ENCODE results near the gene NKD2. TPM values are rescaled to one million over a fixed set of nuclear protein-coding genes. Genes with fewer than 3 reads are reported as not detected.
A peak's percentile ranks its signal among the peaks of the same experiment; 100 is the strongest.

Gene NKD2
- total RNA-seq, 3 donors from 2014 or later (not counting 1 experiment from before 2014, with no cell fraction given): not detected

DNA sequence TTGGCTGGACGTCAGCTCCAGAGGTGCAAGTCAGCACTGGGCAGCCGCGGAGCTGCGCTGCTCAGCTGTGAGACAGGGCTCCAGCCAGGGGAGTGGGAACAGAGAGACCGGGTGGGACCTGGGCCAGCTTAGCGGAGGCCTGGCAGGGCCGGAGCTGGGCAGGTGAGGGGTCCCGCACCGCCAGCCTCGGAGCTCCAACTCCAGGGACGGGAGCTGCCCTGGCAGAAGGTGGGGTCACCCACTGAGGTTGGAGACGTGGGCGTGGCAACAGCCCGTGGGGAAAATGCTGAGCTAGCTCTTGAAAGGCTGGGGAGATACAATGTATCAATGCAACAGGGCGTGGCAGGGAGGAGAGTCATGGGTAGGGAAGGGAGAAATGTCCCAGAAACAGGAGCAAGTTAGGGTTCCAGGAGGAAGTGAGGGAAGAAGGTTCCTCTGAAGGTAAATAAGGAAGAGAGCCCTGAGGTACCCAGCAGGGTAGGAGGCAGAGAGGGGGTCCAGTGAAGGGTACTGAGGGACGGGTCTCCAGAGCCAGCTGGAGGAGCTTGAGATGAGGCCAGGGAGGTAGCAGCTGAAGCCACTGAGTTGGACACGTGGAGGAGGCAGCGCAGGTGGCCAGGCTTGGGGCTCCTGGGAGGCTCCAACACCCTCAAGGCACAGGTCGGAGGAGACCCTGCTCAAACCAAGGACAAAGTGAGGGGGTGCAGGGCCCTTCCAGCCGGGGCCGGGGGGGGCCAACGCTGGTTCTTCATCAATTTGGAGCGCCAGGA is 736 bp upstream of the NKD2 start:
- TF ChIP-seq, protein P1, sequence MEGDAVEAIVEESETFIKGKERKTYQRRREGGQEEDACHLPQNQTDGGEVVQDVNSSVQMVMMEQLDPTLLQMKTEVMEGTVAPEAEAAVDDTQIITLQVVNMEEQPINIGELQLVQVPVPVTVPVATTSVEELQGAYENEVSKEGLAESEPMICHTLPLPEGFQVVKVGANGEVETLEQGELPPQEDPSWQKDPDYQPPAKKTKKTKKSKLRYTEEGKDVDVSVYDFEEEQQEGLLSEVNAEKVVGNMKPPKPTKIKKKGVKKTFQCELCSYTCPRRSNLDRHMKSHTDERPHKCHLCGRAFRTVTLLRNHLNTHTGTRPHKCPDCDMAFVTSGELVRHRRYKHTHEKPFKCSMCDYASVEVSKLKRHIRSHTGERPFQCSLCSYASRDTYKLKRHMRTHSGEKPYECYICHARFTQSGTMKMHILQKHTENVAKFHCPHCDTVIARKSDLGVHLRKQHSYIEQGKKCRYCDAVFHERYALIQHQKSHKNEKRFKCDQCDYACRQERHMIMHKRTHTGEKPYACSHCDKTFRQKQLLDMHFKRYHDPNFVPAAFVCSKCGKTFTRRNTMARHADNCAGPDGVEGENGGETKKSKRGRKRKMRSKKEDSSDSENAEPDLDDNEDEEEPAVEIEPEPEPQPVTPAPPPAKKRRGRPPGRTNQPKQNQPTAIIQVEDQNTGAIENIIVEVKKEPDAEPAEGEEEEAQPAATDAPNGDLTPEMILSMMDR (IDR thresholded peaks at IDR 0.05): no peak
- Mint-ChIP-seq H3K4me3 (peak overlapping the region; percentile 81), H3K27me3 (ENCODE audit: low read depth in 2 of 2) (peaks cover 44% of the 10 kb centered on the region in 2 donors), H3K36me3 (no peaks in the 10 kb centered on the region), H3K4me1 (peaks cover 0 to 20% of the 10 kb centered on the region in 2 donors), H3K27ac (peak overlapping the region in 1 of 2 donors; percentile 29), H3K9me3 (no peaks in the 10 kb centered on the region)
- ATAC-seq: no peak
- no peak overlapping the region for H3K27ac ChIP-seq (ENCODE audit: low read length)
- H3K27me3 ChIP-seq (ENCODE audit: control insufficient read depth, insufficient read depth, low read length): peaks cover 27% of the 10 kb centered on the region
- DNase-seq: no peak
- peaks cover 18% of the 10 kb centered on the region for H3K4me1 ChIP-seq (ENCODE audit: control insufficient read depth, insufficient read depth, low read length)
- H3K36me3 ChIP-seq (ENCODE audit: control insufficient read depth, insufficient read depth, low read length): no peaks in the 10 kb centered on the region
- no peaks in the 10 kb centered on the region for H3K9me3 ChIP-seq (ENCODE audit: control insufficient read depth, insufficient read depth, low read length)
- 70% methylated on average over 23 of the region's 23 CpGs for WGBS (ENCODE audit: insufficient coverage)
- H3K4me3 ChIP-seq (ENCODE audit: low read length): no peak overlapping the region
- intact Hi-C loops (cut with micrococcal nuclease): loop anchor here (5.0 to 10.0 kb wide), 2 partner anchors 46 to 137 kb away; no protein-coding TSS in a partner anchor

DNA sequence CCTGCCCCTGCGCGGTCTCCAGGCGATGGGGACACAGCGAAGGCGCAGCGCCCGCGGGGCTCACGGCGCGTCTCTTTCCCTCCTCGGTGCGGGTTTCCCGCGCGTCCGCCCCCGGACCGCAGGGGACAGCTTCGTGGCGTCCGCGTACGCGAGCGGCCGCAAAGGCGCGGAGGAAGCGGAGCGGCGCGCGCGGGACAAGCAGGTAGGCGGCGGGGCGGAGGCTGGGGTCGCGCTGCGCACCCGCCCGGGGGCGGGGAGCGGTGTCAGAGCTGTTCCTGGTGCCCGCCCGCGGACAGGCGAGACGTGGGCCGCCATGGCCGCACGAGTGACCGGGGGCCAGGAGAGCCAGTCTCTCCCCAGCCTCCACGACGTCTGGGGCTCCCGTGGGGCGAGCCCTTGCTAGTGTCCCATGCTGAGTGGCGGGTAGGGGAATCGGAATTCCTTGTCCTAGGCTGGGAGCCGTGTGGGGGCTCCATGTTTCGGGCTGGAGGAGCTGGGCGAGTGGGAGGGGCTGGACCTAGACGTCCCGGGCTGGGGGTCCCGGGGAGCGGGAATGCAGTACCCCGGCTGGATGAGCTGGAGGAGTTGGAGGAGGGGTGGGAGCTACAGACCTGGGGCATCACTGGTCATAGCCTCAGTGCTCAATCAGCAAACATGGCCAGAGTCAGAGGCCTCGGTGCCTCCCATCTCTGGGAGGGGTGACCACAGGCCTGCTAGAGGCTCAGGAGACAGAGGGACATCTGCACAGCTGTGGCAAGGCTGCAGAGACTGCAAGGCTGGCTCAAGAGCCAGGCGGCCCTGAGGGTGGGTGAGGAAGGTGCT is 968 bp downstream of the NKD2 start:
- Mint-ChIP-seq H3K4me1 (peaks cover 0 to 16% of the 10 kb centered on the region in 2 donors), H3K36me3 (no peaks in the 10 kb centered on the region), H3K27ac (no peak overlapping the region), H3K9me3 (no peaks in the 10 kb centered on the region), H3K4me3 (no peak overlapping the region), H3K27me3 (ENCODE audit: low read depth in 2 of 2) (peaks cover 43 to 44% of the 10 kb centered on the region in 2 donors)
- H3K36me3 ChIP-seq (ENCODE audit: control insufficient read depth, insufficient read depth, low read length): no peaks in the 10 kb centered on the region
- peaks cover 23% of the 10 kb centered on the region for H3K27me3 ChIP-seq (ENCODE audit: control insufficient read depth, insufficient read depth, low read length)
- H3K9me3 ChIP-seq (ENCODE audit: control insufficient read depth, insufficient read depth, low read length): no peaks in the 10 kb centered on the region
- intact Hi-C loops (cut with micrococcal nuclease): loop anchor here (5.0 to 10.0 kb wide), 2 partner anchors 47 to 135 kb away; no protein-coding TSS in a partner anchor
- TF ChIP-seq, protein P1 (IDR thresholded peaks at IDR 0.05): no peak
- H3K4me3 ChIP-seq (ENCODE audit: low read length): no peak overlapping the region
- H3K27ac ChIP-seq (ENCODE audit: low read length): no peak overlapping the region
- WGBS (ENCODE audit: insufficient coverage): 14% methylated on average over 70 of the region's 70 CpGs
- DNase-seq (no peak), ATAC-seq (no peak)
- peaks cover 12% of the 10 kb centered on the region for H3K4me1 ChIP-seq (ENCODE audit: control insufficient read depth, insufficient read depth, low read length)

DNA sequence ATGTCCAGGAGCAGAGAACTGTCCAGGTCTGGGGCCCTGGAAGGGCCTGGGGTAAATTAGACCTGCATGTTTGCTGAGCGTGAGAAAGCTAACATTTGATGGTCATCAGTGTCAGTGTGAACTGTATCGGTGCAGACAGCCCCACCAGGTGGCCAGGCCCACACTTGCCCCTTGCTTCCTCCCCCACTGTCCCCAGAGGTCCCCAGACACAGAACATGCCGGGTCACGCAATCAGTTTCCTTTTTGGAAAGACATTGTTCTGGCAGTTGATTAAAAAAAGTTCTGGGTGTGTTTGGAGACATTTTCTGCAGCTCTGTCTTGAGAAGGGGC is 1.5 kb downstream of the NKD2 start:
- peaks cover 0 to 15% of the 10 kb centered on the region in 2 donors for H3K4me1 Mint-ChIP-seq
- WGBS (ENCODE audit: insufficient coverage): 54% methylated on average over 4 of the region's 4 CpGs
- DNase-seq: no peak
- Histone ChIP-seq H3K27ac (ENCODE audit: low read length) (no peak overlapping the region), H3K9me3 (ENCODE audit: control insufficient read depth, insufficient read depth, low read length) (no peaks in the 10 kb centered on the region), H3K4me1 (ENCODE audit: control insufficient read depth, insufficient read depth, low read length) (peaks cover 8% of the 10 kb centered on the region), H3K36me3 (ENCODE audit: control insufficient read depth, insufficient read depth, low read length) (no peaks in the 10 kb centered on the region), H3K27me3 (ENCODE audit: control insufficient read depth, insufficient read depth, low read length) (peaks cover 21% of the 10 kb centered on the region), H3K4me3 (ENCODE audit: low read length) (no peak overlapping the region)
- peaks cover 42 to 44% of the 10 kb centered on the region in 2 donors for H3K27me3 Mint-ChIP-seq (ENCODE audit: low read depth in 2 of 2)
- no peak overlapping the region for H3K4me3 Mint-ChIP-seq
- no peaks in the 10 kb centered on the region for H3K36me3 Mint-ChIP-seq
- no peak overlapping the region for H3K27ac Mint-ChIP-seq
- no peak for ATAC-seq
- no peaks in the 10 kb centered on the region for H3K9me3 Mint-ChIP-seq
- intact Hi-C loops (cut with micrococcal nuclease): no loop called here
- TF ChIP-seq, protein P1 (IDR thresholded peaks at IDR 0.05): no peak
